Osteocyte (in vitro differentiated cells): ENCODE measurements around the gene CD164. TPM values are rescaled to one million over a fixed set of nuclear protein-coding genes. Genes with fewer than 3 reads are reported as not detected.

Experiments used
- DNase-seq: peaks from one replicate; pipeline ENCODE4 v3.0.0; 2021; ENCODE audit warnings: mixed read lengths; ENCODE audit not compliant: unreplicated experiment; ENCODE audit errors: extremely low spot score
- H3K27ac Mint-ChIP-seq: one replicate; pipeline ENCODE4 v1.8.0; 2021; ENCODE audit warnings: mild to moderate bottlenecking, mixed read lengths; ENCODE audit not compliant: unreplicated experiment
- H3K27me3 Mint-ChIP-seq: one replicate; pipeline ENCODE4 v1.8.0; 2021; ENCODE audit warnings: mixed read lengths; ENCODE audit not compliant: unreplicated experiment
- H3K36me3 Mint-ChIP-seq: one replicate; pipeline ENCODE4 v1.8.0; 2021; ENCODE audit warnings: mixed read lengths; ENCODE audit not compliant: unreplicated experiment
- H3K4me1 Mint-ChIP-seq: one replicate; pipeline ENCODE4 v1.8.0; 2021; ENCODE audit warnings: mixed read lengths; ENCODE audit not compliant: unreplicated experiment
- H3K4me3 Mint-ChIP-seq: one replicate; pipeline ENCODE4 v1.8.0; 2021; ENCODE audit warnings: mild to moderate bottlenecking, moderate library complexity, mixed read lengths; ENCODE audit not compliant: unreplicated experiment
- H3K9me3 Mint-ChIP-seq: one replicate; pipeline ENCODE4 v1.8.0; 2021; ENCODE audit warnings: mixed read lengths; ENCODE audit not compliant: unreplicated experiment
- total RNA-seq: library from RNA; stranded (reverse); gene quantifications from 2 replicates; pipeline ENCODE4 v1.2.1, GENCODE V29; 2021
- TF ChIP-seq, protein P1 (sequence below): fragments of 200-600 bp; sonication (generic); IDR thresholded peaks from 2 replicates; pipeline ENCODE4 v1.5.0; 2021; ENCODE audit warnings: antibody characterized with exemption, mild to moderate bottlenecking, moderate library complexity

The CD164 gene
- total RNA-seq, 1 donor from 2014 or later: 297 TPM

DNA sequence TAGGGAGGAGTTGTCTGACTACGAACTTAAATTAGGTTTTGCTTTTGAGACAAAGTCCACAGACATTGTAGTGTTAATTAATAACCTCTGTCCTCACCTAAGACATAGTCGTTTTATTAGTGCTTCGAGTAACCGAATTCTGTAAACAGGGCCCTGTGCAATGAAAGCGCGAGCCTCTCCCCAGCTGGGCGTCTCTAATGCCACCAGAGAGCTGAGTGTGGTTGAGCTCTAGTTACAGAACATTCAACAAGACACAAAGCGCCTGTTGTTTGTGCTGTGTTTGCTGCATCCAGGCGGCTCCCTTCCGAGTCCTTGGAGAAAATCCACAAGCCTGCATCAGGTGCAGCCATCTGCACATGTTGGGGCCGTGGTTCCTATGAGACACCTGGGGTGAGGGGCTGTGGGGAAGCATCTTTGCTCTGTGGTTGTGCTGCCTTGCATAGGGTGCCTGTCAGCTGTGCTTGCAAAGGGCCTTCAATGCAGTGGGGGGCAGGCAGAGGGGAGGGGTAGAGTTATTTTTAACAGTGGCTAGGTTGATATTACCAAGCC is 63.9 kb downstream of the CD164 start:
- H3K4me1 Mint-ChIP-seq: no peaks in the 10 kb centered on the region

DNA sequence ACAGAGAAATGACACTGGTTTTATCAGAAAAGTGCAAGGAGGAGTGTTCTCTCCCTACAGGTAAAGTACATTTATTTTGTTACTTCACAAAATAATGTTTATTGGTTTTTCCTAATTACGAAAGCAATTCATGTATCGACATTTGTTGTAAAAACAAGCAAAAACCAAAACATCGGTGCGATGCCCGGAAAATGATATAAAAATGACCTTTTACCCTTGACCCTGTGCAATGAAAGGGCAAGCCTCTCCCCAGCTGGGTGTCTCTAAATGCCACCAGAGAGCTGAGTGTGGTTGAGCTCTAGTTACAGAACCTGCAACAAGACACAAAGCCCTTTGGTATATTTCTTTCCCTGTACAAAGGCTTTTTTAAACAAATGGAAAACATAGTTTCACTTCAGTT is 65.4 kb downstream of the CD164 start:
- H3K4me1 Mint-ChIP-seq: no peaks in the 10 kb centered on the region
- H3K27ac Mint-ChIP-seq: no peak overlapping the region
- H3K36me3 Mint-ChIP-seq: no peaks in the 10 kb centered on the region
- H3K27me3 Mint-ChIP-seq: no peaks in the 10 kb centered on the region
- H3K9me3 Mint-ChIP-seq: no peaks in the 10 kb centered on the region
- TF ChIP-seq, protein P1, sequence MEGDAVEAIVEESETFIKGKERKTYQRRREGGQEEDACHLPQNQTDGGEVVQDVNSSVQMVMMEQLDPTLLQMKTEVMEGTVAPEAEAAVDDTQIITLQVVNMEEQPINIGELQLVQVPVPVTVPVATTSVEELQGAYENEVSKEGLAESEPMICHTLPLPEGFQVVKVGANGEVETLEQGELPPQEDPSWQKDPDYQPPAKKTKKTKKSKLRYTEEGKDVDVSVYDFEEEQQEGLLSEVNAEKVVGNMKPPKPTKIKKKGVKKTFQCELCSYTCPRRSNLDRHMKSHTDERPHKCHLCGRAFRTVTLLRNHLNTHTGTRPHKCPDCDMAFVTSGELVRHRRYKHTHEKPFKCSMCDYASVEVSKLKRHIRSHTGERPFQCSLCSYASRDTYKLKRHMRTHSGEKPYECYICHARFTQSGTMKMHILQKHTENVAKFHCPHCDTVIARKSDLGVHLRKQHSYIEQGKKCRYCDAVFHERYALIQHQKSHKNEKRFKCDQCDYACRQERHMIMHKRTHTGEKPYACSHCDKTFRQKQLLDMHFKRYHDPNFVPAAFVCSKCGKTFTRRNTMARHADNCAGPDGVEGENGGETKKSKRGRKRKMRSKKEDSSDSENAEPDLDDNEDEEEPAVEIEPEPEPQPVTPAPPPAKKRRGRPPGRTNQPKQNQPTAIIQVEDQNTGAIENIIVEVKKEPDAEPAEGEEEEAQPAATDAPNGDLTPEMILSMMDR: no peak
- DNase-seq: no peak
- no peak overlapping the region for H3K4me3 Mint-ChIP-seq

More for the DNA sequence above, 63.9 kb downstream of the CD164 start:
- DNase-seq: no peak
- TF ChIP-seq, protein P1: no peak
- H3K36me3 Mint-ChIP-seq: no peaks in the 10 kb centered on the region
- H3K4me3 Mint-ChIP-seq: no peak overlapping the region
- H3K9me3 Mint-ChIP-seq: no peaks in the 10 kb centered on the region
- H3K27me3 Mint-ChIP-seq: no peaks in the 10 kb centered on the region
- H3K27ac Mint-ChIP-seq: no peak overlapping the region

Other genes with a start within 250 kb of the CD164 start
- 1.9 and 2.2 TPM in 2 replicates for gene PPIL6, start 58.2 kb upstream of the CD164 start, total RNA-seq
- gene SMPD2, start 58.3 kb upstream of the CD164 start, total RNA-seq: 9.8 and 10.1 TPM in 2 replicates
- 53.6 and 59.5 TPM in 2 replicates for gene MICAL1, start 73.3 kb upstream of the CD164 start, total RNA-seq
- gene ZBTB24, start 100.8 kb upstream of the CD164 start, total RNA-seq: 6.2 and 6.7 TPM in 2 replicates